Measurements from ENCODE around the gene PRRC2B. TPM values are rescaled to one million over a fixed set of nuclear protein-coding genes. Genes with fewer than 3 reads are reported as not detected.

The PRRC2B gene
- total and polyA plus RNA-seq, 2 experiments from 2014 or later = 48.2 to 118 TPM

GRCh38 chr9:131447148-131447547 is 53.3 kb downstream of the PRRC2B start:
- H3K79me2 ChIP-seq = peaks cover 63% of the 10 kb centered on the region
- no peak overlapping the region for H2AFZ ChIP-seq
- no peak overlapping the region for H3K4me3 ChIP-seq
- no peaks in the 10 kb centered on the region for H3K9me2 ChIP-seq (replicated peaks; ENCODE audit: insufficient read depth)
- 90% methylated on average over 8 of the region's 8 CpGs for WGBS (ENCODE audit: low lambda C conversion rate, missing lambda C conversion rate)
- H3K27me3 ChIP-seq = no peaks in the 10 kb centered on the region
- H4K20me1 ChIP-seq (ENCODE audit: insufficient read depth, poor library complexity, severe bottlenecking) = peaks cover 2% of the 10 kb centered on the region
- no peaks in the 10 kb centered on the region for H3K4me1 ChIP-seq (ENCODE audit: insufficient read depth)
- H3K36me3 ChIP-seq (replicated peaks; ENCODE audit: insufficient read depth, low read depth) = no peaks in the 10 kb centered on the region
- no peak for DNase-seq (ENCODE audit: low spot score)
- H3K9me3 ChIP-seq (ENCODE audit: low read depth) = no peaks in the 10 kb centered on the region
- no peak overlapping the region for H3K27ac ChIP-seq
- H3K4me2 ChIP-seq = no peak overlapping the region
- no peak for TF ChIP-seq EZH2 (IDR thresholded peaks at IDR 0.05; ENCODE audit: borderline replicate concordance)
- no peak for TF ChIP-seq EZH2phosphoT487 (IDR thresholded peaks at IDR 0.05; ENCODE audit: low read depth, severe bottlenecking, unreplicated experiment)
- no peak for TF ChIP-seq CTCF (IDR thresholded peaks at IDR 0.05; ENCODE audit: poor library complexity)

GRCh38 chr9:131447600-131447999 is 53.7 kb downstream of the PRRC2B start:
- H3K9me3 ChIP-seq (ENCODE audit: low read depth) = no peaks in the 10 kb centered on the region
- WGBS (ENCODE audit: low lambda C conversion rate, missing lambda C conversion rate) = 96% methylated on average over 14 of the region's 14 CpGs
- no peaks in the 10 kb centered on the region for H3K36me3 ChIP-seq (replicated peaks; ENCODE audit: insufficient read depth, low read depth)
- no peaks in the 10 kb centered on the region for H3K4me1 ChIP-seq (ENCODE audit: insufficient read depth)
- peaks cover 6% of the 10 kb centered on the region for H4K20me1 ChIP-seq (ENCODE audit: insufficient read depth, poor library complexity, severe bottlenecking)
- H3K4me3 ChIP-seq = no peak overlapping the region
- H3K27ac ChIP-seq = no peak overlapping the region
- no peak overlapping the region for H2AFZ ChIP-seq
- TF ChIP-seq EZH2phosphoT487 (IDR thresholded peaks at IDR 0.05; ENCODE audit: low read depth, severe bottlenecking, unreplicated experiment) (no peak), EZH2 (IDR thresholded peaks at IDR 0.05; ENCODE audit: borderline replicate concordance) (no peak), CTCF (IDR thresholded peaks at IDR 0.05; ENCODE audit: poor library complexity) (no peak)
- H3K27me3 ChIP-seq = no peaks in the 10 kb centered on the region
- no peak for DNase-seq (ENCODE audit: low spot score)
- no peak overlapping the region for H3K4me2 ChIP-seq
- H3K79me2 ChIP-seq = peaks cover 63% of the 10 kb centered on the region
- no peaks in the 10 kb centered on the region for H3K9me2 ChIP-seq (replicated peaks; ENCODE audit: insufficient read depth)

- TF ChIP-seq CTCF (IDR thresholded peaks at IDR 0.05; ENCODE audit: poor library complexity) (no peak), EZH2phosphoT487 (IDR thresholded peaks at IDR 0.05; ENCODE audit: low read depth, severe bottlenecking, unreplicated experiment) (no peak), EZH2 (IDR thresholded peaks at IDR 0.05; ENCODE audit: borderline replicate concordance) (no peak)
- H2AFZ ChIP-seq = no peak overlapping the region
- H3K27ac ChIP-seq = no peak overlapping the region
- H3K4me2 ChIP-seq = no peak overlapping the region
- peaks cover 15% of the 10 kb centered on the region for H4K20me1 ChIP-seq (ENCODE audit: insufficient read depth, poor library complexity, severe bottlenecking)
- WGBS (ENCODE audit: low lambda C conversion rate, missing lambda C conversion rate) = 97% methylated on average over 3 of the region's 3 CpGs
- no peaks in the 10 kb centered on the region for H3K4me1 ChIP-seq (ENCODE audit: insufficient read depth)
- no peak overlapping the region for H3K4me3 ChIP-seq
- no peak for DNase-seq (ENCODE audit: low spot score)
- peaks cover 70% of the 10 kb centered on the region for H3K79me2 ChIP-seq
- H3K9me2 ChIP-seq (replicated peaks; ENCODE audit: insufficient read depth) = no peaks in the 10 kb centered on the region
- H3K27me3 ChIP-seq = no peaks in the 10 kb centered on the region
- H3K36me3 ChIP-seq (replicated peaks; ENCODE audit: insufficient read depth, low read depth) = no peaks in the 10 kb centered on the region
- H3K9me3 ChIP-seq (ENCODE audit: low read depth) = no peaks in the 10 kb centered on the region
Observed at GRCh38 chr9:131448818-131449217, 54.9 kb downstream of the PRRC2B start.

GRCh38 chr9:131449276-131449675 is 55.4 kb downstream of the PRRC2B start:
- no peaks in the 10 kb centered on the region for H3K36me3 ChIP-seq (replicated peaks; ENCODE audit: insufficient read depth, low read depth)
- H3K27me3 ChIP-seq = no peaks in the 10 kb centered on the region
- H3K9me2 ChIP-seq (replicated peaks; ENCODE audit: insufficient read depth) = no peaks in the 10 kb centered on the region
- no peak overlapping the region for H3K4me3 ChIP-seq
- H4K20me1 ChIP-seq (ENCODE audit: insufficient read depth, poor library complexity, severe bottlenecking) = peaks cover 20% of the 10 kb centered on the region
- TF ChIP-seq CTCF (IDR thresholded peaks at IDR 0.05; ENCODE audit: poor library complexity) = no peak
- no peak for TF ChIP-seq EZH2 (IDR thresholded peaks at IDR 0.05; ENCODE audit: borderline replicate concordance)
- TF ChIP-seq EZH2phosphoT487 (IDR thresholded peaks at IDR 0.05; ENCODE audit: low read depth, severe bottlenecking, unreplicated experiment) = no peak
- H3K9me3 ChIP-seq (ENCODE audit: low read depth) = no peaks in the 10 kb centered on the region
- H3K79me2 ChIP-seq = peaks cover 70% of the 10 kb centered on the region
- no peak overlapping the region for H3K27ac ChIP-seq
- DNase-seq (ENCODE audit: low spot score) = no peak
- no peaks in the 10 kb centered on the region for H3K4me1 ChIP-seq (ENCODE audit: insufficient read depth)
- no peak overlapping the region for H2AFZ ChIP-seq
- H3K4me2 ChIP-seq = no peak overlapping the region
